ENCODE measurements around the gene PA2G4. TPM values are rescaled to one million over a fixed set of nuclear protein-coding genes. Genes with fewer than 3 reads are reported as not detected.

Gene PA2G4
- total and polyA plus RNA-seq, 9 donors: 97.2 to 128 (median 117) TPM

DNA sequence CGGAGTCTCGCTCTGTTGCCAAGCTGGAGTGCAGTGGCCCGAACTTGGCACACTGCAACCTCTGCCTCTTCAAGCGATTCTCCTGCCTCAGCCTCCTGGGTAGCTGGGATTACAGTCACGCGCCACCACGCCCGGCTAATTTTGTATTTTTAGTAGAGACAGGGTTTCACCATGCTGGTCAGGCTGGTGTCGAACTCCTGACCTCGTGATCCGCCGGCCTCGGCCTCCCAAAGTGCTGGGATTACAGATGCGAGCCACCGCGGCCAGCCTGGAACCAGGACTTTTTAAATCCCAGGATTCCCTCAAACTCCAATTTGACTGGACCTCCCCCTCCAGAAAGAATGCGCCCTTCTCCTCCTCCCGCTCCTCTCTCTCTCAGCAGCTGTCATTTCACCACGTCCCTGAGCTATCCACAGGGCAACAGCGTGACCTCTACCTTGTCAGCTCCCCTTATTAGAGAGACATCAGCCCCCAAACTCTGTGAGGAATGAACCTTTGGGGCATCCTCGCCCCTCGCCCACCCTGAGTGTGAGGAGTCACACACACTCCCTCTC, 25.7 kb downstream of the PA2G4 start:
- Histone ChIP-seq H3K9me3 (replicated peaks; ENCODE audit: control insufficient read depth, low read depth, low read length) (no peaks in the 10 kb centered on the region), H3K36me3 (ENCODE audit: control insufficient read depth, insufficient read depth, low read length) (peaks cover 46% of the 10 kb centered on the region), H3K27ac (ENCODE audit: low read length) (peak overlapping the region; percentile 98), H3K27me3 (ENCODE audit: control insufficient read depth, insufficient read depth, low read length) (no peaks in the 10 kb centered on the region), H3K4me3 (ENCODE audit: low read length) (peak overlapping the region; percentile 99), H3K4me1 (ENCODE audit: control insufficient read depth, insufficient read depth, low read length) (peaks cover 38% of the 10 kb centered on the region)
- WGBS (ENCODE audit: insufficient coverage): 43% methylated on average over 14 of the region's 22 CpGs
- DNase-seq: peak; percentile 34

DNA sequence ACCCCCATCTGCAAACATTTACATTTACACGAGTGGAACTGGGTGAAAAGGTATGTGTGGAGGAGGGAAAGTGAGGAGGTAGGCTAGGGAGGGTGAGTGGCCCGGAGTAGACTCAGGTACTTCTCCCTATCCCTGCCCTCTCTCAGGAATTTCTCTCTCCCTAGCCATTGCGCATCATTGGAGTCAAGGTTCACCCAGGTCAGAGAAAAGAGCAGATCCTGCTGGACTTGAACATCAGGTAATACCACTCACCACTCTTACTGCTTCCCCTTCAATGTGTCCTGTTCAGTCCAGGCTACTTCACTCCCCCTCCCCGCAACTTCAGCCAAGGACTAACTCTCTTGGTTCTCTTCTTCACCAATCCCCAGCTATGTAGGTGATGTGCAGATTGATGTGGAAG, 26.5 kb downstream of the PA2G4 start:
- Histone ChIP-seq H3K4me1 (ENCODE audit: control insufficient read depth, insufficient read depth, low read length) (peaks cover 35% of the 10 kb centered on the region), H3K4me3 (ENCODE audit: low read length) (no peak overlapping the region), H3K27me3 (ENCODE audit: control insufficient read depth, insufficient read depth, low read length) (no peaks in the 10 kb centered on the region), H3K36me3 (ENCODE audit: control insufficient read depth, insufficient read depth, low read length) (peaks cover 52% of the 10 kb centered on the region), H3K9me3 (replicated peaks; ENCODE audit: control insufficient read depth, low read depth, low read length) (no peaks in the 10 kb centered on the region), H3K27ac (ENCODE audit: low read length) (peak overlapping the region; percentile 49)
- 100% methylated on average over 1 of the region's 4 CpGs for WGBS (ENCODE audit: insufficient coverage)
- no peak for DNase-seq

DNA sequence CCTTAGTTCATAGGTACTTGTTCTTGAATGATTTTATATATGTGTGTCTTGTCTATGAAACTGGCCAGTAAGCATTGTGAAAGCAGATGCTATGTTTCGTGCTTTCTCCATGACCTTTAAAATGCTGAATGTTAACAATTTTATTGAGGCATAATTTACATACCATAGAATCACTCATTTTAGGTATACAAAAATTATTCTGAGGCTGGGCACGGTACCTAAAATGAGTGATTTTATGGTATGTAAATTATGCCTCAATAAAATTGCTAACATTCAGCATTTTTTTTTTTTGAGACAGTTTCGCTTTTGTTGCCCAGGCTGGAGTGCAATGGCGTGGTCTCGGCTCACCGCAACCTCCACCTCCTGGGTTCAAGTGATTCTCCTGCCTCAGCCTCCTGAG, 30.5 kb downstream of the PA2G4 start:
- Histone ChIP-seq H3K4me1 (ENCODE audit: control insufficient read depth, insufficient read depth, low read length) (peaks cover 7% of the 10 kb centered on the region), H3K27me3 (ENCODE audit: control insufficient read depth, insufficient read depth, low read length) (no peaks in the 10 kb centered on the region), H3K9me3 (replicated peaks; ENCODE audit: control insufficient read depth, low read depth, low read length) (no peaks in the 10 kb centered on the region), H3K4me3 (ENCODE audit: low read length) (no peak overlapping the region), H3K36me3 (ENCODE audit: control insufficient read depth, insufficient read depth, low read length) (peaks cover 92% of the 10 kb centered on the region), H3K27ac (ENCODE audit: low read length) (no peak overlapping the region)
- no CpG with 5 or more reads among the region's 6 CpGs for WGBS (ENCODE audit: insufficient coverage)
- DNase-seq: no peak

DNA sequence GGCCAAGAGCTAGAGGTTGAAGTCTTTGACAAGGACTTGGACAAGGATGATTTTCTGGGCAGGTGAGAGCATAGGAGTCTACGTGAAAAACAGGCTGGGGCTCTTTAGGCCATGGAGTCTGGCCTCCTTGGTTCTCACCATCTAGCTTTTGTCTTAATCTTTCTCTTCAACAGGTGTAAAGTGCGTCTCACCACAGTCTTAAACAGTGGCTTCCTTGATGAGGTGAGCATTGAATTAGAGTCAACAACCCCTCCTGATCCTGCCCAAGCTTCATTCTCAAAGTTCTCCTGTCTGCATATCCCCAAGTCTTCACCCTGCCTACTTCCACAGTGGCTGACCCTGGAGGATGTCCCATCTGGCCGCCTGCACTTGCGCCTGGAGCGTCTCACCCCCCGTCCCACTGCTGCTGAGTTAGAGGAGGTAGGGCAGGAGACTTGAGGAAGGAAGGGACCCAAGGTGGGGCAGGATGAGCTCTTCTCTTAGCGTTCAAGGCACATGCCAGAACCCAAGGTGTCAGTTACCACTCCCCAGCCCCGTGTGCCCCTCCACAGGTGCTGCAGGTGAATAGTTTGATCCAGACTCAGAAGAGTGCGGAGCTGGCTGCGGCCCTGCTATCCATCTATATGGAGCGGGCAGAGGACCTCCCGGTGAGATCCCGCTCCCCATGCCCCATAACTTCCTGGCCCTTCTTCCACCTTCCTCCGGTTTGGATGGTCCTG, 33.7 kb downstream of the PA2G4 start:
- no peaks in the 10 kb centered on the region for H3K27me3 ChIP-seq (ENCODE audit: control insufficient read depth, insufficient read depth, low read length)
- H3K36me3 ChIP-seq (ENCODE audit: control insufficient read depth, insufficient read depth, low read length): peaks cover 88% of the 10 kb centered on the region
- DNase-seq: no peak
- WGBS (ENCODE audit: insufficient coverage): 91% methylated on average over 5 of the region's 14 CpGs
- H3K4me1 ChIP-seq (ENCODE audit: control insufficient read depth, insufficient read depth, low read length): no peaks in the 10 kb centered on the region
- no peaks in the 10 kb centered on the region for H3K9me3 ChIP-seq (replicated peaks; ENCODE audit: control insufficient read depth, low read depth, low read length)
- H3K4me3 ChIP-seq (ENCODE audit: low read length): no peak overlapping the region
- H3K27ac ChIP-seq (ENCODE audit: low read length): no peak overlapping the region

GRCh38 chr12:56141946-56142784, 37.8 kb downstream of the PA2G4 start:
- H3K36me3 ChIP-seq (ENCODE audit: control insufficient read depth, insufficient read depth, low read length): peaks cover 74% of the 10 kb centered on the region
- no peaks in the 10 kb centered on the region for H3K9me3 ChIP-seq (replicated peaks; ENCODE audit: control insufficient read depth, low read depth, low read length)
- peaks cover 8% of the 10 kb centered on the region for H3K4me1 ChIP-seq (ENCODE audit: control insufficient read depth, insufficient read depth, low read length)
- H3K4me3 ChIP-seq (ENCODE audit: low read length): no peak overlapping the region
- no peak for DNase-seq
- WGBS (ENCODE audit: insufficient coverage): 84% methylated on average over 12 of the region's 19 CpGs
- H3K27ac ChIP-seq (ENCODE audit: low read length): no peak overlapping the region
- no peaks in the 10 kb centered on the region for H3K27me3 ChIP-seq (ENCODE audit: control insufficient read depth, insufficient read depth, low read length)

- peak overlapping the region; percentile 65 for H3K27ac ChIP-seq (ENCODE audit: low read length)
- H3K27me3 ChIP-seq (ENCODE audit: control insufficient read depth, insufficient read depth, low read length): no peaks in the 10 kb centered on the region
- DNase-seq: no peak
- peaks cover 8% of the 10 kb centered on the region for H3K4me1 ChIP-seq (ENCODE audit: control insufficient read depth, insufficient read depth, low read length)
- no peaks in the 10 kb centered on the region for H3K9me3 ChIP-seq (replicated peaks; ENCODE audit: control insufficient read depth, low read depth, low read length)
- no peak overlapping the region for H3K4me3 ChIP-seq (ENCODE audit: low read length)
- H3K36me3 ChIP-seq (ENCODE audit: control insufficient read depth, insufficient read depth, low read length): peaks cover 63% of the 10 kb centered on the region
- WGBS (ENCODE audit: insufficient coverage): 100% methylated on average over 1 of the region's 4 CpGs
Observed at GRCh38 chr12:56143217-56143616, 38.9 kb downstream of the PA2G4 start.

GRCh38 chr12:56143870-56144269, 39.5 kb downstream of the PA2G4 start:
- peaks cover 8% of the 10 kb centered on the region for H3K4me1 ChIP-seq (ENCODE audit: control insufficient read depth, insufficient read depth, low read length)
- H3K36me3 ChIP-seq (ENCODE audit: control insufficient read depth, insufficient read depth, low read length): peaks cover 57% of the 10 kb centered on the region
- H3K27me3 ChIP-seq (ENCODE audit: control insufficient read depth, insufficient read depth, low read length): no peaks in the 10 kb centered on the region
- 80% methylated on average over 8 of the region's 8 CpGs for WGBS (ENCODE audit: insufficient coverage)
- H3K4me3 ChIP-seq (ENCODE audit: low read length): no peak overlapping the region
- no peaks in the 10 kb centered on the region for H3K9me3 ChIP-seq (replicated peaks; ENCODE audit: control insufficient read depth, low read depth, low read length)
- H3K27ac ChIP-seq (ENCODE audit: low read length): peak overlapping the region; percentile 65
- peak; percentile 46 for DNase-seq

- H3K27ac ChIP-seq (ENCODE audit: low read length): no peak overlapping the region
- peaks cover 8% of the 10 kb centered on the region for H3K4me1 ChIP-seq (ENCODE audit: control insufficient read depth, insufficient read depth, low read length)
Observed at GRCh38 chr12:56145217-56145616, 40.9 kb downstream of the PA2G4 start.

GRCh38 chr12:56146492-56147460, 42.4 kb downstream of the PA2G4 start:
- Histone ChIP-seq H3K36me3 (ENCODE audit: control insufficient read depth, insufficient read depth, low read length) (peaks cover 40% of the 10 kb centered on the region), H3K27me3 (ENCODE audit: control insufficient read depth, insufficient read depth, low read length) (no peaks in the 10 kb centered on the region), H3K4me1 (ENCODE audit: control insufficient read depth, insufficient read depth, low read length) (peaks cover 15% of the 10 kb centered on the region), H3K27ac (ENCODE audit: low read length) (peak overlapping the region; percentile 25), H3K9me3 (replicated peaks; ENCODE audit: control insufficient read depth, low read depth, low read length) (no peaks in the 10 kb centered on the region), H3K4me3 (ENCODE audit: low read length) (no peak overlapping the region)
- peak; percentile 52 for DNase-seq
- 50% methylated on average over 2 of the region's 13 CpGs for WGBS (ENCODE audit: insufficient coverage)

More at GRCh38 chr12:56145217-56145616, 40.9 kb downstream of the PA2G4 start:
- no peak for DNase-seq
- WGBS (ENCODE audit: insufficient coverage): 71% methylated on average over 1 of the region's 3 CpGs
- no peak overlapping the region for H3K4me3 ChIP-seq (ENCODE audit: low read length)
- peaks cover 49% of the 10 kb centered on the region for H3K36me3 ChIP-seq (ENCODE audit: control insufficient read depth, insufficient read depth, low read length)
- no peaks in the 10 kb centered on the region for H3K27me3 ChIP-seq (ENCODE audit: control insufficient read depth, insufficient read depth, low read length)
- no peaks in the 10 kb centered on the region for H3K9me3 ChIP-seq (replicated peaks; ENCODE audit: control insufficient read depth, low read depth, low read length)

Data from muscle of leg (tissue), 11 donors.